Right lung (tissue), 5 donors: ENCODE data around the gene APOL4. TPM values are rescaled to one million over a fixed set of nuclear protein-coding genes. Genes with fewer than 3 reads are reported as not detected.
"Not testable (repeated sequence)": the region's sequence is repeated elsewhere in the genome, so short reads cannot be mapped to it uniquely, and the experiment has no call there.

Experiments used
- DNase-seq, 2 donors: peaks; one replicate each; pipeline ENCODE4 v3.0.0-alpha.2; 2013
- polyA plus RNA-seq, 5 donors: library from polyadenylated mRNA; unstranded; fragments of 120-200 nt; gene quantifications; one replicate each; pipeline versions ENCODE4 v1.2.1 to v1.2.3, GENCODE V29; 2013; ENCODE audit warnings: inconsistent platforms in 1 of 5, low replicate concordance in 1 of 5; ENCODE audit not compliant: insufficient read length in 5 of 5, insufficient read depth in 1 of 5

Gene APOL4
- polyA plus RNA-seq, 5 donors = 8.9 to 15.4 (median 10.3) TPM

DNA sequence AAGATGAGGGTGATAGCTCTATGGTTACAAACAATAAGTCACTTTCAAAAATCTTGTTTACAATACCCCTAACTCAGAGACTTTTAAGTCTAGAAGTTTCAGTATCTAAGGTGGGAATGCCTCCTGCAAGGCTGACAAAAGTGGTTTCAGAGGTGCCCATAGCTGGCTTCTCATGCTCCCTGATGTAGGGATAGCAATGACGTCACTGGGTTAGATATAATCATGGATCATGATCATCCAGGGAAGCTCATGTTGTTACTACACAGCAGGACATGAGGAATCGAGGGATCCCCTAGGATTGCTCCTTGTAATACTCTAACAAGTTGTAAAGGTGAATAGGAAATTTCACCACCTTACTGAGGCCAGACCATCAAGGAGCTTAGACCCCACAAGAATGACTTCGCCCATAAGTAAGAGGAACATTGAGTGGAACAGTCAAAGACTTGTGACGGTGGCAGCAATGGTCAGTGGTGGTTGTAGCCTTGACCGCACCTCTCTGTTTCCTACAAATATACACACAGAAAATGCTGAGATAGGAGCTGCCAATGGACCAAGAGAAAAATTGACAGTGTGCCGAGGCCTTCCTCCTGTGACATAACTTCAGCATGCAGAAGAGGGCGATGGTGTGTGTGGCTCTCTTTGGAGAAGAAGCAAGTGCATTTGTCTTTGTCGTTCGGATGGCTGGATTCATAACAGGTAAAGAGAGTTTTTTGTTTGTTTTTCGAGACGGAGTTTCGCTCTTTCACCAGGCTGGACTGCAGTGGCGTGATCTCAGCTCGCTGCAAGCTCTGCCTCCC is 15.6 kb downstream of the APOL4 start:
- DNase-seq = no peak

DNA sequence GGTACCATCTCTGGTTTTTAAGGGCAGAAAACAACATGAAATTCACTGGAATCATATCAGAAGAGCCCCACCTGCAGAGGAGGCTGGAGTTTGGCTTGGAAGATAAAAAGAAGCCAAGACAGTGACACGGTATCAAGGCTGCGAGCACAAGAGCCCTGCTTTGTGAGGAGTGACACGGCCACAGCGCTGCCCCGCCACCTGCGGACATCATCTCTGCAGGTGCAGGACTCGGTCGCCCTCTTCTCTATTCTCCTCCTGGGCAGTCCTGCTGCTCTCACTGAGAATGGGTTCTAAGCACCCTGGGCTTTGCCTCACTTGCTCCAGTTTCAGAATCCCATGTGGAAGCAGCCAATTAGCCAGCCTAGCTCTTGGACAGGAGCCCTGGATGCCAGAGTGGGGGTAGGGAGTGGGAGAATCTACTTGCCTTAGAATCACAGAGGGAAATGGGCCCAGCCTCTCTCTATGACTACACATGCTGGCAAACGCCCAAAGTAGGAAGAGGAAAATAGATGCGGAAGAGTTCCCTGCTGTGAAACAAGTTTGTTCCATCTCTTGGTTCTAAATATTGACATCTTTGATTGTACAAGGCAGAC is 17.1 kb downstream of the APOL4 start:
- DNase-seq = no peak

DNA sequence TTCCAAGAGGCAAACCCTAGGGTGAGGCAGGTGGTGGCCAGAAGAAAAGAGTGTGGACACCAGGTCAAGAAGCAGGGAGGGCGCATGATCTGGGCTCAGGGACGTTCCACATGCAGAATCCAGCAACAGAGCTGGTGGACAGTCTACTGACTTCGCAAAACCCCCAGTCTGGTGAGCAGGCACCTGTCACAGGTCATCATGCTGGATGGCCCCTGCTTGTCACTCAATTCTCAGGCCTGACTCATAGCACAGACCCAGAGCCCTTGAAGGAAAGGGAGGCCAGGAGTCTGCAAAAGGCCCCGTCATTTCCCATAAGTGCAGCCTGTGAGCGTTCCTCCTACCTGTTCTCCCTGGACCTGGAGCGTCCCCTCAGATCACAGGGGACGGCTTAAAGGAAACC is 18.2 kb downstream of the APOL4 start:
- DNase-seq = no peak

- no peak for DNase-seq
Observed at GRCh38 chr22:36182857-36183256, 18.8 kb downstream of the APOL4 start.

DNA sequence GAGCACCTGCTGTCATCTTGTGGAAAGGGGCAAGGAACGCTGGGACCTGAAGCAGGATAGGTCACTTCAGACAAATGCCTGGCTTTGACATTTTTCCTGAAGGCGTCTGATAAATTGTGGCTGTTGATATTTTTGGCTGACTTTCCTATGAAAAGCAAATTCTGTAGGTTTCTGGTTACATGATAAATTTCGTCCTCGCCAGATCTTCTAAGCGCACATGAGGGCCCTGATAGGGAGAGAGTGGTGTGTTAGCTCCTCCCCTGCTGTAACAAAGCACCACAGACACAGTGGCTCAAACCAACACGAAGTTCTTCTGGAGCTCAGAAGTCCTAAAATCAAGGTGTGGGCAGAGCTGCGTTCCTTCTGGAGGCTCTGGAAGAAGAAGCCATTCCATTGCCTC is 19.6 kb downstream of the APOL4 start:
- DNase-seq = no peak

DNA sequence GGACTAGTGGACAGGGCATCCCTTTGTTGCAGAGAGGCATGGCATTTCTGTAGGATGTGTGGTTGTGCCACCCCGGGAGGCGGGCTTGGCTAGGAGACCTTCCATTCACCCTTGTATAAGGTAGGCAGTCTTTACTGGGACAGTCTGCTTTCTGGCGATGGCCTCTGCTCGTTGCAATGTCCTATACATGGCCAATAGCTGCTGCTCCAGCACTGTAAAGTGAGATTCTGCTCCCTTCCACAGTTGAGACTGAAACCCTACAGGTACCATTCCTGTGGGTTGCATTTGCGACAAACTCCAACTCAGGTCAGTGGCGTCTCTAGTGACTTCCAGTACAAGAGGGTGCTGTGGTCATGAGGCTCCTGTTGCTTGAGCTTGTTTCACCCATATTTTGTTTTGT is 20.7 kb downstream of the APOL4 start:
- DNase-seq = no peak

- peak in 1 of 2 donors; percentile 56 for DNase-seq
Observed at GRCh38 chr22:36180038-36180880, 21.4 kb downstream of the APOL4 start.

DNA sequence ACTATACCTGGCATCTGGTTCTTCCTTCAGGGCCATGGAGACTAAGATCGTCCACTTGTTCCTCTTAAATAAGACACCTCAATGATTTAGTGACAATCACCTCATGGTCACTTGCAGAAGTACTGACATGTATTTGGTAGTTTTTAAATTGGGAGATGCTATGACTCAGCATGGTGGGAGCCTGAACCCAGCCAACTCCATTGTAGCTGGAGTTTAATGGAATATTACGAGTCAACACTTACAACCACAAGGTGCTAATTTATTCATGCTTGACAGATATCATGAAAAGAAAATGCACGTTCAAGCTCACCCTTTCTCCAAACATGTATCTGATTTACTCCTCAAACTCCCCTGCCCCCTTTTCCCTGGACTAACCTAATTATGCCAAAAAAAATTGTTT is 24.4 kb downstream of the APOL4 start:
- DNase-seq = no peak

DNA sequence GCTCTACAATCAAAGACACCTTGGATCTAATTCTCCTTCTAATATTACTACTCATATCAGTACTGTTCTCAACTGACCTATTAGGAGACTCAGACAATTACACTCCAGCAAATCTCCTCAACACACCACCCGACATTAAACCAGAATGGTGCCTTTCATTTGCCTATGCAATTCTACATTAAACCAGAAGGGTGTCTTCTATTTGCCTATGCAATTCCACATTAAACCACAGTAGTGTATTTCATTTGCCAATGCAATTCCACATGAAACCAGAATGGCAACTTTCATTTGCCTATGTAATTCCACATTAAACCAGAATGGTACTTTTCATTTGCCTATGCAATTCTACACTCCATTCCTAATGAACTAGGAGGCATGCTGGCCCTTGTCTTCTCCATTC is 25.7 kb downstream of the APOL4 start:
- DNase-seq = no peak

- DNase-seq = no peak
Observed at GRCh38 chr22:36171941-36172340, 29.7 kb downstream of the APOL4 start.

- DNase-seq = no peak
Observed at GRCh38 chr22:36166518-36167220, 34.9 kb downstream of the APOL4 start.

DNA sequence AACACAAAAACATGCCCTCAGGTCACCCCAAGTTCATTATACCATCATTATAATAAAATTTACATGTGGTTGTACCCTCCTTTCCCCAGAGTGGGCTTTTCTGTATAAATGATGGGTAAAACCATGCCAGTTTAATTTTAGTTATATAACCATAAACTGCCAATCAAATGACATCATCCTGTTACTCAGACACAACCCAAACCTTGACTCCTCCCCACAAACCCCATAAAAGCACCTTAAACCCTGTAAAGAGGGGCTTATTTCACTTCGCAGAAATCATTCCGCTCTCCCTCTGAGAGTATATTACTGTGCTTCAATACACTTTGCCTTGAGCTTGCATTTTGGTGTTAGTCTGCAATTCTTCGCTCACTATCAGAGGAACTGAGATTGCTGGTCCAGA is 35.5 kb downstream of the APOL4 start:
- no peak for DNase-seq

- DNase-seq = peak; percentile 46 to 63
Observed at GRCh38 chr22:36165141-36165540, 36.5 kb downstream of the APOL4 start.

- no peak for DNase-seq
Observed at GRCh38 chr22:36164621-36165020, 37.0 kb downstream of the APOL4 start.

- DNase-seq = no peak
Observed at GRCh38 chr22:36163497-36163896, 38.1 kb downstream of the APOL4 start.

GRCh38 chr22:36162127-36163034 is 39.2 kb downstream of the APOL4 start:
- DNase-seq = no peak

DNA sequence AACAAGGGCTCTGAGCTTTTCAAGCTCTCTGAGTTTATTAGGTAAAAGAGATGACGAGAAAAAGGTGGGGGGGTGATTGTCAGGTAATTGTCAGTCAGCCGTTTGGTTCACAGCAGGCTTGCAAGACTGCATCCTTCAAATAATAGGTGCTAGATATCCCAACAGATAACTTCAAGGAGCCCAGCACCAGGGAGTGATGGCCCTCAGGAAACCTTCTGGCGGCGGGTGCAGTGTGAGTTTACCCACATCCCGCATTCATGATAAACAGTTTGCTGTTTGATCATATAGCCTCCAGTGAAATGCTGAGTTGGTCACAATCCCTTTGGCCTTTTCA is 39.8 kb downstream of the APOL4 start:
- DNase-seq = not testable (repeated sequence)

- DNase-seq = peak in 1 of 2 donors; percentile 38
Observed at GRCh38 chr22:36160499-36160942, 41.1 kb downstream of the APOL4 start, which contains the start of gene APOL3. APOL3 (minus strand) TSS chr22:36160755; CDS start chr22:36149055, 11,700 bp downstream.

DNA sequence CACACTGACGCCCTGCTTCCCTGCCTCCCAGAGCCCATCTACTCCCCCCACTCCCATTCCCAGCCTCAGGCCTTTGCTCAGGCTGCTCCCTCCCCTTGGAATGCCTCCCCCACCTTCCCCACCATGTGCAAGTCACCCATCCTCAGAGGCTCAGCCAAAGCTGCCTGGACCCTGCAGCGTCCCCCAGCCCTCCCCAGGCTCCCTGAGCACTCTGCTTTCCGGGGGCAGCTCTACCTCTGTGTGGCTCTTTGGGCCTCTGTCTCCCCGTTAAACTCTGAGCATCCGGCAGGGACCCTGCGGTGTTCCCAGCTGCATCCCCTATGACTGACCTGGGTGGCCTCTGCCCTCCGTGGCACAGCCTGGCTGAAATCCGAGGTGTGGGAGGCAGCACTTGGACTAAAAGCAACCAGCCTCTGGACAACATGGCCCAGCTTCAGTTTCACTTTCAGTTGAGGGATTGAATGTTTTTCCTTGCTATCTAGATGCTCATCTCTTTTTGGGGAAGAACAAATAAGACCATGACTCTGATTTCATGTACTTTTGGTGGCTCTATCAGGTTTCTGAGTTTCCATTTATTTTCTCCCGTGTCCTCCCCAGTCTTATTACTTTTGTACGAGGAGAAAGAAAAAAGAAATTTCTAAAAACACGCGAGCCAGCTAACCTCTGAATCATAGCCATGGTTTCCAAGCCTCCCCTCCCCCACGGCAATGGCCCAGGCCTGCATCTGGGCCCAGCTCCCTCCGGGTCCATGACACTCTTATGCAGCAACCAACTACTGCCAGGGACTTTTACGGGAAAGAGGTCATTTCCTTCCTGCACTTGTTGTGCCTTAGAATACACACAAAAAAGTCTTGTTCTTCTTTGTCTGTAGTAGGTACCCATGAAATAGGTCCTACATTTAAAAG is 44.8 kb downstream of the APOL4 start:
- peak; percentile 65 to 72 for DNase-seq

DNA sequence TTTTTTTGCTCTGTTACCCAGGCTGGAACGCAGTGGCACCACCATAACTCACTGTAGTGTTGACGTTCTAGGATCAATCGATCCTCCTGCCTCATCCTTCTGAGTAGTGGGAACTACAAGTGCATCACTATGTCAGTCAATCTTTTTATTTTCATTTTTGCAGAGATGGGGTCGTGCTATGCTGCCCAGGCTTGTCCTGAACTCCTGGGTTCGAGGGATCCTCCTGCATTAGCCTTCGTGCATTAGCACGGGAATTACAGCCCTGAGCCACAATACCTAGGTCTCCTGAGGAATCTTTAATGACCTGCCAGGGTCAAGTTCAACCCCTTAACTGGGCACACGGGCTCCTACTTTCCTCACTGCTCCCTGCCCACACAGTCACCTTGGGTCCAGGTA is 45.5 kb downstream of the APOL4 start:
- no peak for DNase-seq
